Hippocampal formation (tissue), 2 donors: ENCODE results near the gene GINS2.

ENCODE experiments used
- DNase-seq, 2 donors: peaks; one replicate each; lab custom pipeline; 2025; lab: John Stamatoyannopoulos, UW

The GINS2 gene

DNA sequence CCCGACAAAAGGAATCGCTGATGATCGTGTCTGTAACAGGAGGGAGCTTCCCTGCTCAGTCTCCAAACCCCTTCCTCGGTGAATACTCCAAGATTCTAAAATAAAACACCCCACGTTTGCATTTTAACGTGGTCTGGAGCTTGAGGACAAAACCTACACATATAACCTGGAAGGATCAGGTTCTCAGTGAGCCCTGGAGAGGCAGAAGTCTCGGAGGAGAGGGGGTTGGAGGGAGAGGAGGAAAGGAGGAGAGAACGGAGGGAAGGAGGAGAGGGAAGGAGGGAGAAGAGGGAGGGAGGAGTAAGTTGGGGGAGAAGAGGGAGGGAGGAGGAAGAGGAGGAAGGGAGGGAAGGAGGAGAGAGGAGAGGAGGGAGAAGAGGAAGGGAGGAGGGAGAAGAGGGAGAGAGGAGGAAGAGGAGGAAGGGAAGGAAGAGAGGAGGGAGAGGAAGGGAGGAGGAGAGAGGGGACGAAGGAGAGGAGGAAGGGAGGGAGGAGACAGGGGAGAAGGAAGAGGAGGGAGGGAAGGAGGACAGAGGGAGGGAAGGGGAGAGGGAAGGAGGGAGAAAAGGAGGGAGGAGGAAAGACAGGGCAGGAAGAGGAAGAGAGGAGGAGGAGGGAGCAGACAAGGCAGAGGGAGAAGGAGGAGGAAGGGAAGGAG lies 27.4 kb upstream of the GINS2 start:
- no peak for DNase-seq

GRCh38 chr16:85715169-85716021 lies 26.6 kb upstream of the GINS2 start:
- DNase-seq, result no peak

DNA sequence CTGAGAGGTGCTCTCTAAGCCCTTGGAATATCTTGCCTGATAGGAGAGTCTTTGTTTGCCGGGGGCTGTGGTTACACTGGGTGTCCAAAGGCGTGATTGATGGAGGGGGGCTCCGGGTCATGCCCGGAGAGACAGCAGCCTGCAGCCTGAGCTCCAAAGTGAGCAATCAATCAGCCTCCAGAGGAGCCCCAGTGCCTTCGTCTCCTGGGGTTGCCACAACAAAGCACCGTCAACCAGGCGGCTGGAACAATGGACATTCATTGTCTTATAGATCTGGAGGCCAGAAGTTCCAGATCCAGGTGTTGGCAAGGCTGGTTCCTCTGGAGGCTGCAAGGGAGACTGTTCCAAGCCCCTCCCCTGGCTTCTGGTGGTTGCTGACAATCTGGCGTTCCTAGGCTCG lies 24.0 kb upstream of the GINS2 start:
- DNase-seq, result no peak

- no peak for DNase-seq
Measured at GRCh38 chr16:85711982-85712587, 23.3 kb upstream of the GINS2 start.

- no peak for DNase-seq
Measured at GRCh38 chr16:85710732-85711131, 22.0 kb upstream of the GINS2 start.

DNA sequence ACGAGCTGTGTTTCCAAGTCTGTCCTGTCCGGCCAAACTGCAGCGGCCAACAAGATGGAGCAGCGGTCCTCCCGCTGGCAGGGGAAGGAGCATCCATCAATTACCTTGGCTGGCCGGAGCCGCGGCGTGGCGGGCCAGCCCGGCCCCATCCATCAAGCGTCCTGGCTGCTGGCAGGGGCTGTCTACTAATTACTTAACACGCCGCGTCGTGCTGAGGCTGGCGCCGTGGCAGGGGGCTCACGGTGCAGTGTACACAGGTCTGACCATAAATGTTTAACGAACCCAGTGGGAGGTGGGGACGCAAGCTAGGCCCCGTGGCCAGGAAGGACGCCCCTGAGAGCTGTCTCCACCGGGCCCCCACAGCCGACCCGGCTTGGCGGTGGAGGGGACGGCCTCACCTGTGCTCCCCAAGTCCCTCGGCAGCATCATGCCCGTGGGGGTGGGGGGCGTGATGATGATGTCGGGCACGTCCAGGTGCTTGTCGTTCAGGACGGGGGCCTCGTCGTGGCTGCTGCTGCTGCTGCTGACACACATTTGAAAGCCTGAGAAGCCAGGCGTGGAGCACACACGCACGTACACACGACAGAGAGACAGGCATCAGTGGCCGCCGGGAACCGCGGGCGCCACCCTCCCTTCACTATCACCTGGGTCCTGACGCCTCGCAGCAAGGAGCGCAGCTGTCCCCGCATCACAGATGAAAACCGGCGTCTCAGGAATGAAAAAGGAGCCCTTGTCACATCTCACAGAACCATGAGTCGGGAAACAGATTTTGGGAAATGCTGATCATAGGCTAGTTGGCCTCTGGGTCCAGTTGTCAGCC lies 21.2 kb upstream of the GINS2 start:
- DNase-seq, result no peak

- no peak for DNase-seq
Measured at GRCh38 chr16:85708338-85708737, 19.6 kb upstream of the GINS2 start.

GRCh38 chr16:85707528-85708095 lies 18.9 kb upstream of the GINS2 start:
- no peak for DNase-seq

- no peak for DNase-seq
Measured at GRCh38 chr16:85706449-85707034, 17.8 kb upstream of the GINS2 start.

- no peak for DNase-seq
Measured at GRCh38 chr16:85704900-85705846, 16.4 kb upstream of the GINS2 start.

GRCh38 chr16:85704011-85704410 lies 15.3 kb upstream of the GINS2 start:
- DNase-seq, result no peak

DNA sequence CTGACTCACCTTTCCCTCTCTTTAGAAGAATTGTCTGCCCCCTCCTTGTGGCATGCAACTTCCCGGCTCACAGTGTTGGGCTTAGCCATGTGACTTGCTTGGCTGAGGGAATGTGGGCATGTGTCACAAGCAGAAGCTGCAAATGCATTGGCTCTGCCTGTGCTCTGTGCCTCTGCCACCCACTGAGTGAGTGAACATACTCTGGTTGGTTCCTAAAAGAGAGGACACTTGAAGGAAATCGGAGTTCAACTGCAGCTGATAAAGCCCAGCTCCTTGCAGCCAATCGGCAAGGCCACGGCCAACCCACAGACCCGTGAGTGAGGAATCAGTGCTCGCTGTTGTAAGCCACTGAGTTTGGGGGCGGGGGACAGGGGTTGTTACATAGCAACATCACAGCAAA lies 10.9 kb upstream of the GINS2 start:
- DNase-seq, result peak in 1 of 2 donors; percentile 25

- no peak for DNase-seq
Measured at GRCh38 chr16:85698935-85699558, 10.3 kb upstream of the GINS2 start.

GRCh38 chr16:85698459-85698891 lies 9.7 kb upstream of the GINS2 start:
- no peak for DNase-seq

DNA sequence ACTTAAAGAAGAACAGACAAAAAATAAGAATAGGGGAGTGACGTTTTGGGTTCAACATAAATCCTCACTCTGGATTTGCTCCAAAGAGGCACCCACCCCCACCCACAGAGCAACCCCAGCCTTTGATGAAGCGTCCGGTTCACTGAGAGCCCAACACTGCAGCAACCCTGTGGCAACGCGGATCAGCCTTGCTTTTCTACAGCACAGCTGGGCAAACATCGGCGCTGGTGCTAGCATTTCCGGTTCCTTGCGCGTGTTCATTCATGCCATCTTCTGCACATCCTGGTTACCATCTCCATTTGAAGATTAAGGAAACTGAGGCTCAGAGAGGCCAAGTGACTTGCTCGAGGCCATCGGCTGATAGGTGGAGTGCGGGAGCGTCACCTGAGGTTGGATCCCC lies 8.7 kb upstream of the GINS2 start:
- DNase-seq, result no peak

- DNase-seq, result no peak
Measured at GRCh38 chr16:85696781-85697180, 8.0 kb upstream of the GINS2 start.

GRCh38 chr16:85695196-85696128 lies 6.7 kb upstream of the GINS2 start:
- no peak for DNase-seq

- no peak for DNase-seq
Measured at GRCh38 chr16:85690469-85691064, 1.8 kb upstream of the GINS2 start.
